ENCODE results near the gene FAM228B.

GRCh38 chr2:24179683-24180082 is 56.4 kb downstream of the FAM228B start:
- TF ChIP-seq CTCF (IDR thresholded peaks at IDR 0.05; ENCODE audit: poor library complexity) (no peak), EZH2 (IDR thresholded peaks at IDR 0.05; ENCODE audit: borderline replicate concordance) (no peak), EZH2phosphoT487 (IDR thresholded peaks at IDR 0.05; ENCODE audit: low read depth, severe bottlenecking, unreplicated experiment) (no peak)
